ENCODE measurements around the gene FCHSD2. TPM values are rescaled to one million over a fixed set of nuclear protein-coding genes. Genes with fewer than 3 reads are reported as not detected.
"Not testable (repeated sequence)": the region's sequence is repeated elsewhere in the genome, so short reads cannot be mapped to it uniquely, and the experiment has no call there.

Gene FCHSD2
- total RNA-seq, 6 experiments from 2014 or later = 10.8 to 25.9 (median 17.8) TPM

GRCh38 chr11:73129198-73129597, 12.9 kb downstream of the FCHSD2 start:
- Histone ChIP-seq H3K36me3 (peaks cover 0 to 3% (median 1%) of the 10 kb centered on the region in 4 donors), H3K4me1 (no peaks in the 10 kb centered on the region), H3K27ac (no peak overlapping the region), H3K9me3 (no peaks in the 10 kb centered on the region), H3K4me3 (no peak overlapping the region), H3K27me3 (no peaks in the 10 kb centered on the region)
- WGBS (ENCODE audit: insufficient coverage, low coverage, low lambda C conversion rate, missing lambda C conversion rate) = 86% methylated on average over 2 of the region's 10 CpGs
- intact Hi-C loops (cut with DNase I) = no loop called here
- TF ChIP-seq POLR2A (IDR thresholded peaks at IDR 0.05) (no peak), CTCF (IDR thresholded peaks at IDR 0.05) (no peak)
- ATAC-seq = no peak
- no peak for DNase-seq

- DNase-seq (no peak), ATAC-seq (peak in 1 of 4 donors; percentile 56)
- no peak overlapping the region for H3K27ac ChIP-seq
- H3K9me3 ChIP-seq = no peaks in the 10 kb centered on the region
- TF ChIP-seq CTCF (IDR thresholded peaks at IDR 0.05) = no peak
- no peak for TF ChIP-seq POLR2A (IDR thresholded peaks at IDR 0.05)
- H3K27me3 ChIP-seq = no peaks in the 10 kb centered on the region
- peaks cover 0 to 2% (median 0%) of the 10 kb centered on the region in 4 donors for H3K36me3 ChIP-seq
- WGBS (ENCODE audit: insufficient coverage, low coverage, low lambda C conversion rate, missing lambda C conversion rate) = 79% methylated on average over 5 of the region's 6 CpGs
- no peaks in the 10 kb centered on the region for H3K4me1 ChIP-seq
- intact Hi-C loops (cut with DNase I) = no loop called here
- H3K4me3 ChIP-seq = no peak overlapping the region
These were observed 15.2 kb downstream of the FCHSD2 start for GRCh38 chr11:73126804-73127480.

- Histone ChIP-seq H3K4me1 (no peaks in the 10 kb centered on the region), H3K4me3 (no peak overlapping the region), H3K27ac (no peak overlapping the region), H3K9me3 (no peaks in the 10 kb centered on the region), H3K27me3 (no peaks in the 10 kb centered on the region), H3K36me3 (peaks cover 0 to 2% (median 0%) of the 10 kb centered on the region in 4 donors)
- TF ChIP-seq CTCF (IDR thresholded peaks at IDR 0.05) (no peak), POLR2A (IDR thresholded peaks at IDR 0.05) (no peak)
- DNase-seq (no peak), ATAC-seq (no peak)
- intact Hi-C loops (cut with DNase I) = no loop called here
These were observed 17.3 kb downstream of the FCHSD2 start for GRCh38 chr11:73124800-73125199.

- H3K4me3 ChIP-seq; H3K4me1 ChIP-seq; H3K27me3 ChIP-seq; ATAC-seq; DNase-seq; H3K36me3 ChIP-seq; intact Hi-C loops (cut with DNase I); H3K9me3 ChIP-seq; H3K27ac ChIP-seq: not testable (repeated sequence)
- 87% methylated on average over 4 of the region's 4 CpGs for WGBS (ENCODE audit: insufficient coverage, low coverage, low lambda C conversion rate, missing lambda C conversion rate)
These were observed 18.2 kb downstream of the FCHSD2 start for GRCh38 chr11:73123892-73124291.

GRCh38 chr11:73121692-73122091, 20.4 kb downstream of the FCHSD2 start:
- TF ChIP-seq POLR2A (IDR thresholded peaks at IDR 0.05) (no peak), CTCF (IDR thresholded peaks at IDR 0.05) (no peak)
- no peak for DNase-seq
- H3K27me3 ChIP-seq = no peaks in the 10 kb centered on the region
- no peak overlapping the region for H3K4me3 ChIP-seq
- no peak overlapping the region for H3K27ac ChIP-seq
- no peaks in the 10 kb centered on the region for H3K4me1 ChIP-seq
- intact Hi-C loops (cut with DNase I) = no loop called here
- no peak for ATAC-seq
- H3K9me3 ChIP-seq = no peaks in the 10 kb centered on the region
- no peaks in the 10 kb centered on the region for H3K36me3 ChIP-seq
